ENCODE results near the gene PAX3. TPM values are rescaled to one million over a fixed set of nuclear protein-coding genes. Genes with fewer than 3 reads are reported as not detected.
"Not testable (repeated sequence)": the region's sequence is repeated elsewhere in the genome, so short reads cannot be mapped to it uniquely, and the experiment has no call there.

PAX3 gene
- total and polyA plus RNA-seq, 4 donors, result 0.60 TPM; not detected in 3

DNA sequence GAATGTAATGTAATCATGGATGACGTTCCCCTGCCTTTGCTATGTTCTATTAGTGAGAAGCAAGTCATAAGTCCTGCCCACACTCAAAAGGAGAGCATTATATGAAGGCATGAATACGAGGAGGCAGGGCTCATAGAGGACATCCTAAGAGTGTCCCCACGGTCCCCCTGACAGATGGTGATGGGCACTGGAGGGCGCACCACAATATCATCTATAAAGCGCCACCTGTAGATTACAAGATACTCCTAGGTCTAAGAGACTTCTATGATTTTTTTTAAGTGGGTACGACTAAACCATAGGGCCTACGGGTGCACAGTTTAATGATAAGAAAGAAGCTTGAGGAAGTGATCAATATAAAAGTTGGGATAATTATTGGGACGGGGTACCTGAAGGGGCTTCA lies 131.0 kb downstream of the PAX3 start:
- Histone ChIP-seq H3K27ac (ENCODE audit: low read depth in 1 of 2, low read length in 2 of 2) (no peak overlapping the region), H3K4me3 (ENCODE audit: low read length in 2 of 2) (no peak overlapping the region), H3K4me1 (ENCODE audit: control insufficient read depth in 1 of 2, insufficient read depth in 2 of 2, low read length in 2 of 2) (no peaks in the 10 kb centered on the region), H3K9me3 (ENCODE audit: control insufficient read depth, low read length) (no peaks in the 10 kb centered on the region), H3K36me3 (ENCODE audit: control insufficient read depth in 1 of 2, insufficient read depth in 2 of 2, low read length in 1 of 2) (no peaks in the 10 kb centered on the region), H3K27me3 (ENCODE audit: control insufficient read depth in 1 of 2, insufficient read depth in 2 of 2, low read length in 1 of 2) (no peaks in the 10 kb centered on the region)
- WGBS, 2 donors, result 81% methylated on average over 8 of the region's 8 CpGs
- ATAC-seq (ENCODE audit: low FRiP score), result no peak
- DNase-seq, result no peak
- intact Hi-C loops (cut with DNase I), result no loop called here

DNA sequence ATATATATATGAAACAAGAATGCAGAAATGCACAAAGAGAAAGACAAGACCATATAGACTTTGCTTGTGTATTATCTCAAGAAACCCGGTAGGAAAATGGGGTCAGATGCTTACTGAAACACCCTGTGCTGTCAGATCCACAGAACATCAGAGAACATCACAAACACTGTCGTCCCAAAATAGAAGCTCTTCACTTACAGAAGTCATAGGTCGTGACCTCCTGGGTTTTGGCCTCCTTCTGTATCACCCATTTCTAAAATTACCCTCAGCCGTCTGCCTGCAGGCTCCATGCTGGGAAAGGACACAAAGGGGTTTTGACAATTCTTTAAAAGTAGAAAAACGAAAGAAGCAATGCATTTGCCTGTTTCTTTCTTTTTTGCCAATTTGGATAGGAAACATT lies 137.9 kb downstream of the PAX3 start:
- ATAC-seq (ENCODE audit: low FRiP score), result no peak
- Histone ChIP-seq H3K4me3 (ENCODE audit: low read length in 2 of 2) (no peak overlapping the region), H3K27me3 (ENCODE audit: control insufficient read depth in 1 of 2, insufficient read depth in 2 of 2, low read length in 1 of 2) (no peaks in the 10 kb centered on the region), H3K4me1 (ENCODE audit: control insufficient read depth in 1 of 2, insufficient read depth in 2 of 2, low read length in 2 of 2) (no peaks in the 10 kb centered on the region), H3K9me3 (ENCODE audit: control insufficient read depth, low read length) (no peaks in the 10 kb centered on the region), H3K36me3 (ENCODE audit: control insufficient read depth in 1 of 2, insufficient read depth in 2 of 2, low read length in 1 of 2) (no peaks in the 10 kb centered on the region), H3K27ac (ENCODE audit: low read depth in 1 of 2, low read length in 2 of 2) (no peak overlapping the region)
- 22 to 27% methylated on average over 5 of the region's 5 CpGs for WGBS, 2 donors
- intact Hi-C loops (cut with DNase I), result no loop called here
- no peak for DNase-seq

DNA sequence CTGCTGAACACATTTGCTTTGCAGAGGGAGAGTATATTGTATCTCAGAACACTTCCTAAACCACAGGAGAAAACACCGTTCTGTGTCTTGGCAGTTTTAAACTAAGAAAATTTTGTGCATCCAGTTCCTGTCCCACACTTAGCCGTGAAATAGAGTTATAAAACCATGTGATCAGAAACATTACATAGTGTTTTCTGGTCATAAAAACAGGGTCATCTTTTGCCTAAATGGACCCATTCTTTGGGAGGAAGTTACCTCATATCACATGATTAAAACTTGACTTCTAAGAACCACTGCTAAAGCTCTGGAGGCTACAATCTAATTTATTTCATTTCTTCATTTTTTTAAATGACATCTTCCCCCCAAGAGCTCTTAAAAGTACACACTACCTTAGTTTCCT lies 138.7 kb downstream of the PAX3 start:
- H3K27me3 ChIP-seq (ENCODE audit: control insufficient read depth in 1 of 2, insufficient read depth in 2 of 2, low read length in 1 of 2), result no peaks in the 10 kb centered on the region
- no peaks in the 10 kb centered on the region for H3K9me3 ChIP-seq (ENCODE audit: control insufficient read depth, low read length)
- DNase-seq (no peak), ATAC-seq (ENCODE audit: low FRiP score) (no peak)
- H3K4me3 ChIP-seq (ENCODE audit: low read length in 2 of 2), result no peak overlapping the region
- H3K36me3 ChIP-seq (ENCODE audit: control insufficient read depth in 1 of 2, insufficient read depth in 2 of 2, low read length in 1 of 2), result no peaks in the 10 kb centered on the region
- 75 to 77% methylated on average over 2 of the region's 2 CpGs for WGBS, 2 donors
- H3K27ac ChIP-seq (ENCODE audit: low read depth in 1 of 2, low read length in 2 of 2), result no peak overlapping the region
- no peaks in the 10 kb centered on the region for H3K4me1 ChIP-seq (ENCODE audit: control insufficient read depth in 1 of 2, insufficient read depth in 2 of 2, low read length in 2 of 2)
- intact Hi-C loops (cut with DNase I), result no loop called here

DNA sequence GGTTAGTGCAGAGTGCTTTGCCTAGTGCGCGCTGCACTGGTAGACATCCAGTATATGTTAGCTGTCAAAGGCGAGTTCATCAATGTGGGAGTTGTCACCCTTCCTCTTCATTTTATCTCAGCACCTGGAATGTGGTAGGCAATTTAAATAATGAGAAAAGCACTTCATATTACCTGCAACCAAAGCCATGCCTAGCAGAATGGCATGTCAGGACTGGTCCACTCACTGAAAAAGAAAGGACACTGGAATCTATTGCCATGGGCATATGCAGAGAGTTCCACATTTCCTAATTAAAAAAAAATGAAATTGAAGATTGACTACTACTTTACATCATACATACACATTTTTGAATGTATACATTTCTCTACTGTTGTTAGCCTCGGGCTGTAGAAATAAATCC lies 139.6 kb downstream of the PAX3 start:
- Histone ChIP-seq H3K9me3 (ENCODE audit: control insufficient read depth, low read length) (no peaks in the 10 kb centered on the region), H3K4me1 (ENCODE audit: control insufficient read depth in 1 of 2, insufficient read depth in 2 of 2, low read length in 2 of 2) (no peaks in the 10 kb centered on the region), H3K27ac (ENCODE audit: low read depth in 1 of 2, low read length in 2 of 2) (no peak overlapping the region), H3K27me3 (ENCODE audit: control insufficient read depth in 1 of 2, insufficient read depth in 2 of 2, low read length in 1 of 2) (no peaks in the 10 kb centered on the region), H3K36me3 (ENCODE audit: control insufficient read depth in 1 of 2, insufficient read depth in 2 of 2, low read length in 1 of 2) (no peaks in the 10 kb centered on the region), H3K4me3 (ENCODE audit: low read length in 2 of 2) (no peak overlapping the region)
- DNase-seq, result no peak
- 89 to 91% methylated on average over 4 of the region's 4 CpGs for WGBS, 2 donors
- intact Hi-C loops (cut with DNase I), result no loop called here
- ATAC-seq (ENCODE audit: low FRiP score), result no peak

DNA sequence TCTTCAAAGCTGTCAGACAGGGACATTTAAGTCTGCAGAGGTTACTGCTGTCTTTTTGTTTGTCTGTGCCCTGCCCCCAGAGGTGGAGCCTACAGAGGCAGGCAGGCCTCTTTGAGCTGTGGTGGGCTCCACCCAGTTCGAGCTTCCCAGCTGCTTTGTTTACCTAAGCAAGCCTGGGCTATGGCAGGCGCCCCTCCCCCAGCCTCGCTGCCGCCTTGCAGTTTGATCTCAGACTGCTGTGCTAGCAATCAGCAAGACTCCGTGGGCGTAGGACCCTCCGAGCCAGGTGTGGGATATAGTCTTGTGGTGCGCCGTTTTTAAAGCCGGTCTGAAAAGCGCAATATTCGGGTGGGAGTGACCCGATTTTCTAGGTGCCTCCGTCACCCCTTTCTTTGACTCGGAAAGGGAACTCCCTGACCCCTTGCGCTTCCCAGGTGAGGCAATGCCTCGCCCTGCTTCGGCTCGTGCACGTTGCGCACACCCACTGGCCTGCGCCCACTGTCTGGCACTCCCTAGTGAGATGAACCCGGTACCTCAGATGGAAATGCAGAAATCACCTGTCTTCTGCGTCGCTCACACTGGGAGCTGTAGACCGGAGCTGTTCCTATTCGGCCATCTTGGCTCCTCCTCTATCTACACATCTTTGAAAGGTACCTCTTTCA lies 143.7 kb downstream of the PAX3 start:
- H3K4me1 ChIP-seq (ENCODE audit: control insufficient read depth in 1 of 2, insufficient read depth in 2 of 2, low read length in 2 of 2); ATAC-seq (ENCODE audit: low FRiP score); DNase-seq; H3K36me3 ChIP-seq (ENCODE audit: control insufficient read depth in 1 of 2, insufficient read depth in 2 of 2, low read length in 1 of 2); H3K9me3 ChIP-seq (ENCODE audit: control insufficient read depth, low read length); intact Hi-C loops (cut with DNase I); H3K27ac ChIP-seq (ENCODE audit: low read depth in 1 of 2, low read length in 2 of 2); H3K4me3 ChIP-seq (ENCODE audit: low read length in 2 of 2); H3K27me3 ChIP-seq (ENCODE audit: control insufficient read depth in 1 of 2, insufficient read depth in 2 of 2, low read length in 1 of 2): not testable (repeated sequence)
- 42 to 54% methylated on average over 25 to 27 of the region's 27 CpGs for WGBS, 2 donors

Other genes with a start within 250 kb of the PAX3 start
- under 1 TPM in 1 of 2 donors, not detected in 1; 0.54 TPM for gene SGPP2, start 125.5 kb upstream of the PAX3 start, total RNA-seq
- 1 to 10 TPM in 1 of 2 donors, under 1 TPM in 1; 0.10 to 1.6 TPM for gene SGPP2, start 125.5 kb upstream of the PAX3 start, polyA plus RNA-seq